IPS-18c (cell line): Measurements from ENCODE around the gene ANKIB1.

Source experiments
- H3K4me3 ChIP-seq: 2 replicates; pipeline ENCODE4 v1.7.0; 2013; ENCODE audit warnings: low read depth, mild to moderate bottlenecking, low read length, moderate library complexity; ENCODE audit not compliant: insufficient read depth
- H3K9me3 ChIP-seq: one replicate; pipeline ENCODE4 v1.6.1; 2013; ENCODE audit warnings: mild to moderate bottlenecking, low read length, moderate library complexity; ENCODE audit not compliant: control insufficient read depth, insufficient read depth

The ANKIB1 gene

GRCh38 chr7:92255308-92255707 is 9.5 kb downstream of the ANKIB1 start:
- Histone ChIP-seq H3K4me3 (no peak overlapping the region), H3K9me3 (no peaks in the 10 kb centered on the region)

- Histone ChIP-seq H3K9me3 (no peaks in the 10 kb centered on the region), H3K4me3 (no peak overlapping the region)
These were observed 13.3 kb downstream of the ANKIB1 start for GRCh38 chr7:92259062-92259461.

GRCh38 chr7:92259610-92260247 is 14.0 kb downstream of the ANKIB1 start:
- no peak overlapping the region for H3K4me3 ChIP-seq
- H3K9me3 ChIP-seq, result no peaks in the 10 kb centered on the region

- no peaks in the 10 kb centered on the region for H3K9me3 ChIP-seq
These were observed 14.5 kb downstream of the ANKIB1 start for GRCh38 chr7:92260248-92260781.

GRCh38 chr7:92266415-92267241 is 20.9 kb downstream of the ANKIB1 start:
- H3K9me3 ChIP-seq, result no peaks in the 10 kb centered on the region
- no peak overlapping the region for H3K4me3 ChIP-seq

More at GRCh38 chr7:92260248-92260781, 14.5 kb downstream of the ANKIB1 start:
- H3K4me3 ChIP-seq, result no peak overlapping the region

GRCh38 chr7:92268921-92269320 is 23.1 kb downstream of the ANKIB1 start:
- H3K9me3 ChIP-seq, result no peaks in the 10 kb centered on the region
- no peak overlapping the region for H3K4me3 ChIP-seq

- Histone ChIP-seq H3K9me3 (no peaks in the 10 kb centered on the region), H3K4me3 (no peak overlapping the region)
These were observed 29.6 kb downstream of the ANKIB1 start for GRCh38 chr7:92275327-92275726.

- no peaks in the 10 kb centered on the region for H3K9me3 ChIP-seq
- H3K4me3 ChIP-seq, result no peak overlapping the region
These were observed 30.7 kb downstream of the ANKIB1 start for GRCh38 chr7:92276460-92276864.

GRCh38 chr7:92279396-92280031 is 33.7 kb downstream of the ANKIB1 start:
- Histone ChIP-seq H3K9me3 (no peaks in the 10 kb centered on the region), H3K4me3 (peak overlapping the region; percentile 15; the same call in 1 of the 2 replicates)

- H3K9me3 ChIP-seq, result no peaks in the 10 kb centered on the region
These were observed 35.3 kb downstream of the ANKIB1 start for GRCh38 chr7:92281031-92281430.

GRCh38 chr7:92282221-92282814 is 36.5 kb downstream of the ANKIB1 start:
- no peak overlapping the region for H3K4me3 ChIP-seq
- H3K9me3 ChIP-seq, result no peaks in the 10 kb centered on the region

More at GRCh38 chr7:92281031-92281430, 35.3 kb downstream of the ANKIB1 start:
- H3K4me3 ChIP-seq, result no peak overlapping the region

GRCh38 chr7:92282930-92283329 is 37.2 kb downstream of the ANKIB1 start:
- Histone ChIP-seq H3K9me3 (no peaks in the 10 kb centered on the region), H3K4me3 (no peak overlapping the region)

- Histone ChIP-seq H3K4me3 (no peak overlapping the region), H3K9me3 (no peaks in the 10 kb centered on the region)
These were observed 43.5 kb downstream of the ANKIB1 start for GRCh38 chr7:92289321-92289720.

GRCh38 chr7:92292981-92293380 is 47.2 kb downstream of the ANKIB1 start:
- H3K9me3 ChIP-seq, result no peaks in the 10 kb centered on the region

GRCh38 chr7:92293896-92294590 is 48.3 kb downstream of the ANKIB1 start:
- no peak overlapping the region for H3K4me3 ChIP-seq
- no peaks in the 10 kb centered on the region for H3K9me3 ChIP-seq

More at GRCh38 chr7:92292981-92293380, 47.2 kb downstream of the ANKIB1 start:
- no peak overlapping the region for H3K4me3 ChIP-seq

- Histone ChIP-seq H3K9me3 (no peaks in the 10 kb centered on the region), H3K4me3 (no peak overlapping the region)
These were observed 49.6 kb downstream of the ANKIB1 start for GRCh38 chr7:92295391-92295790.

GRCh38 chr7:92296235-92296634 is 50.5 kb downstream of the ANKIB1 start:
- no peak overlapping the region for H3K4me3 ChIP-seq
- H3K9me3 ChIP-seq, result no peaks in the 10 kb centered on the region
